HG03039 (cell line): ENCODE data around the gene BMP2K.
A peak's percentile ranks its signal among the peaks of the same experiment; 100 is the strongest.

Source experiments
- ATAC-seq: cut with Tn5 transposase; IDR thresholded peaks from one replicate; pipeline ENCODE4 v1.9.1; 2021; ENCODE audit warnings: mild to moderate bottlenecking, moderate library complexity; ENCODE audit not compliant: unreplicated experiment

Gene BMP2K

GRCh38 chr4:78763763-78764387 lies 12.3 kb upstream of the BMP2K start:
- no peak for ATAC-seq

- ATAC-seq = no peak
Measured at GRCh38 chr4:78764498-78764961, 11.6 kb upstream of the BMP2K start.

- ATAC-seq = no peak
Measured at GRCh38 chr4:78765432-78766006, 10.6 kb upstream of the BMP2K start.

- no peak for ATAC-seq
Measured at GRCh38 chr4:78766026-78766425, 10.1 kb upstream of the BMP2K start.

GRCh38 chr4:78766650-78767049 lies 9.5 kb upstream of the BMP2K start:
- ATAC-seq = peak; percentile 77

- peak; percentile 56 for ATAC-seq
Measured at GRCh38 chr4:78767350-78767749, 8.8 kb upstream of the BMP2K start.

GRCh38 chr4:78768452-78769180 lies 7.5 kb upstream of the BMP2K start:
- ATAC-seq = no peak

- no peak for ATAC-seq
Measured at GRCh38 chr4:78770091-78770642, 6.0 kb upstream of the BMP2K start.

GRCh38 chr4:78772526-78773091 lies 3.5 kb upstream of the BMP2K start:
- no peak for ATAC-seq

- no peak for ATAC-seq
Measured at GRCh38 chr4:78774417-78774816, 1.7 kb upstream of the BMP2K start.

- peak; percentile 50 for ATAC-seq
Measured at GRCh38 chr4:78775303-78776078, 659 bp upstream of the BMP2K start.

GRCh38 chr4:78776729-78777575 lies 802 bp downstream of the BMP2K start:
- ATAC-seq = peak; percentile 19

- no peak for ATAC-seq
Measured at GRCh38 chr4:78777576-78777940, 1.4 kb downstream of the BMP2K start.

GRCh38 chr4:78778530-78778929 lies 2.4 kb downstream of the BMP2K start:
- no peak for ATAC-seq

GRCh38 chr4:78779280-78779679 lies 3.1 kb downstream of the BMP2K start:
- ATAC-seq = no peak

- ATAC-seq = no peak
Measured at GRCh38 chr4:78780093-78780492, 3.9 kb downstream of the BMP2K start.

GRCh38 chr4:78781139-78781538 lies 5.0 kb downstream of the BMP2K start:
- no peak for ATAC-seq

- ATAC-seq = no peak
Measured at GRCh38 chr4:78781924-78782323, 5.8 kb downstream of the BMP2K start.

- no peak for ATAC-seq
Measured at GRCh38 chr4:78784236-78784865, 8.2 kb downstream of the BMP2K start.
